Esophagus (tissue), 2 donors: Measurements from ENCODE around the gene PLPP1. TPM values are rescaled to one million over a fixed set of nuclear protein-coding genes. Genes with fewer than 3 reads are reported as not detected.

Experiments used
- H3K27ac ChIP-seq, 2 donors: one replicate each; pipeline ENCODE4 v1.5.1; 2013; ENCODE audit warnings: low read depth in 2 of 2, mild to moderate bottlenecking in 2 of 2, inconsistent platforms in 1 of 2, low read length in 1 of 2, moderate library complexity in 1 of 2
- H3K27me3 ChIP-seq, 2 donors: one replicate each; pipeline ENCODE4 v1.6.1; 2013; ENCODE audit warnings: low read length in 2 of 2, control low read depth in 1 of 2, mild to moderate bottlenecking in 1 of 2; ENCODE audit not compliant: insufficient read depth in 2 of 2, control insufficient read depth in 1 of 2
- H3K36me3 ChIP-seq, 2 donors: one replicate each; pipeline ENCODE4 v1.6.1; 2013; ENCODE audit warnings: low read length in 1 of 2; ENCODE audit not compliant: control insufficient read depth in 2 of 2, insufficient read depth in 2 of 2
- H3K4me1 ChIP-seq, 2 donors: one replicate each; pipeline ENCODE4 v1.6.1; 2013; ENCODE audit warnings: low read length in 1 of 2; ENCODE audit not compliant: control insufficient read depth in 2 of 2, insufficient read depth in 2 of 2
- H3K4me3 ChIP-seq, 2 donors: one replicate each; pipeline ENCODE4 v1.5.1; 2013; ENCODE audit warnings: low read length in 2 of 2, mild to moderate bottlenecking in 2 of 2, low read depth in 1 of 2, moderate library complexity in 1 of 2
- H3K9me3 ChIP-seq, 2 donors: one replicate each; pipeline ENCODE4 v1.6.1; 2013; ENCODE audit warnings: mild to moderate bottlenecking in 2 of 2, low read depth in 1 of 2, low read length in 1 of 2, moderate library complexity in 1 of 2; ENCODE audit not compliant: control insufficient read depth in 2 of 2, insufficient read depth in 1 of 2
- WGBS, 2 donors: extraction: QIAGEN DNeasy Blood & Tissue Kit; methylation state at CpG; one replicate each; pipeline ENCODE4 v1.1.7; 2013; 5-methylcytosine and 5-hydroxymethylcytosine counted together
- polyA plus RNA-seq, 2 donors: library from polyadenylated mRNA; stranded (reverse); fragments of 200-250 nt; gene quantifications; one replicate each; pipeline ENCODE4 v1.2.3, GENCODE V29; 2013
- donor health status: healthy with polysubstance abuse.
- donor health status: Bipolar disorder and iron deficiency.

The PLPP1 gene
- polyA plus RNA-seq, 2 donors: 23.3 to 27.7 TPM

- no peaks in the 10 kb centered on the region for H3K9me3 ChIP-seq
- H3K27ac ChIP-seq: no peak overlapping the region
- no peaks in the 10 kb centered on the region for H3K27me3 ChIP-seq
- H3K36me3 ChIP-seq: no peaks in the 10 kb centered on the region
- no peaks in the 10 kb centered on the region for H3K4me1 ChIP-seq
- H3K4me3 ChIP-seq: no peak overlapping the region
- WGBS, 2 donors: 91 to 95% methylated on average over 3 of the region's 3 CpGs
These were observed 89.0 kb downstream of the PLPP1 start for GRCh38 chr5:55445791-55446190.

DNA sequence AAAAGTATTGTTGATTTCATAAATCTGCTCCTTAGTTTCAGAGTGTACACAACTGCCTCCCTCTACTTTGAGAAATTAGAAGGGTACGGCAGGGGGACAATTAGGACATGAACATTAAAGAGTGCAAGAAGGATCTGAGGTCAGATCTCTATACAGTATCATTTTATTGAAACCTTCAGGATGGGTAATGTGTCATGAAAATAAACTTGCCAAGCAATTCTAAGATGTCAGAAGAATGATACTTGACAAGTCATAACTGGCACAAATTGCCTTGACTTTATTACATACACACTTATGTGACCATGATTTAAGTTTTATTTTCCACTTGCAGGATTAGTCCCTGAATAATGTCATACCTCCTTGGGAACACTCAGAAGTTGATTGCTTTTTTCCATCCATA, 92.8 kb downstream of the PLPP1 start:
- Histone ChIP-seq H3K9me3 (no peaks in the 10 kb centered on the region), H3K36me3 (no peaks in the 10 kb centered on the region), H3K4me1 (no peaks in the 10 kb centered on the region), H3K27ac (no peak overlapping the region), H3K4me3 (no peak overlapping the region), H3K27me3 (no peaks in the 10 kb centered on the region)
- WGBS, 2 donors: 50 to 97% methylated on average over 1 of the region's 1 CpG

DNA sequence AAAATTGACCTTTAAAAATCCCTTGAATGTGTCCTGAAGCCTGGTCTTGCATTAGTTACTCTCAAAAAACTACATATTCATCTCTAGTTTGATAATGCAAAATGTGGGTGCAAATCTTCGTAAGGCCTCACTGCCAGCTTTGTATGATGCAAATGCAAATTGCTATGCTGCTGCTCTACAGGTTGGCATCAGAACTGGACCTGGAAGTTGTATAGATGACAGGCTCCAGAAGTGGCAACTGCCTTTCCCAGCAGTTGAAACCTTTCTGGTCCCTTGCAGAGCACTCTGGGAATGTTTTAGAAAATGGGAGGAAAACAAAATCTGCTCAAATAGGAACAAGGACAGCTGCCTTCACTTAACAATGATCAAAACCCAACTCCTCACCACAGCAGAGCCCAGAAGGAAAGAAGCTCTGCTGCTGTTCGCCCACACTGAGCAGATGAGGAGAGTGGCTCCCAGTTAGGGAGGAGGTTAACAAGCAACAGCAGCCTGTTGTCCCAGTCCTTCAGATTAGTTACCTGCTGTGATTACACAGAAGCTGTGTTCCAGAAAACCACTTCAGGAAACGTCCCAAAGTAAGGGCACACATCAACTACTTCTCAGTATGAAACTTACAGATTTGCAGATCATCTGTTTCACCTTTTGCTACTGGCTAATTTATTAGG, 93.5 kb downstream of the PLPP1 start:
- 76 to 79% methylated on average over 3 of the region's 3 CpGs for WGBS, 2 donors
- Histone ChIP-seq H3K4me1 (no peaks in the 10 kb centered on the region), H3K27ac (no peak overlapping the region), H3K36me3 (no peaks in the 10 kb centered on the region), H3K27me3 (no peaks in the 10 kb centered on the region), H3K9me3 (no peaks in the 10 kb centered on the region), H3K4me3 (no peak overlapping the region)

GRCh38 chr5:55440188-55440646, 94.5 kb downstream of the PLPP1 start:
- 62 to 68% methylated on average over 6 of the region's 6 CpGs for WGBS, 2 donors
- peak overlapping the region; percentile 44 to 73 for H3K27ac ChIP-seq
- no peaks in the 10 kb centered on the region for H3K36me3 ChIP-seq
- no peaks in the 10 kb centered on the region for H3K27me3 ChIP-seq
- no peak overlapping the region for H3K4me3 ChIP-seq
- no peaks in the 10 kb centered on the region for H3K9me3 ChIP-seq
- H3K4me1 ChIP-seq: no peaks in the 10 kb centered on the region

DNA sequence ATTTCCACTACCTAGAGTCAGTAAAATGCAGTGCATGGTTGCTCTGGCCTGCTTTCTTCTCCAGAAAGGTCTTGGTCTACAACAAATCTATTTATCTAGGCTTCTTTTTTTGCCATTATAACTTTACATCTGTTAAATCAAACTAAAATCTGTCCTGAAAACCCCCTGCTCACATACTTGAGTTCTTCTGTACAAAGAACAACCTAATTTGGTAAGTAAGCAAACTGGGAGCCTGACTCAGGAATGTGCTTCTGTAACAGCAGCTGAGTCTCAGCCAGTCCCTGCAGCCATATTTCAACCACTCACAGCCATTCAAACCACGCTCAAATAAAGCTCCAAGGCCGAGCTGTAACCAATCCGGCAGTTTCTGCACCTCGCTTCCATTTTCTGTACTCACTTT, 95.8 kb downstream of the PLPP1 start:
- Histone ChIP-seq H3K4me3 (no peak overlapping the region), H3K36me3 (no peaks in the 10 kb centered on the region), H3K27ac (peak overlapping the region; percentile 71), H3K9me3 (no peaks in the 10 kb centered on the region), H3K27me3 (no peaks in the 10 kb centered on the region), H3K4me1 (no peaks in the 10 kb centered on the region)
- WGBS, 2 donors: 78 to 82% methylated on average over 4 of the region's 4 CpGs

DNA sequence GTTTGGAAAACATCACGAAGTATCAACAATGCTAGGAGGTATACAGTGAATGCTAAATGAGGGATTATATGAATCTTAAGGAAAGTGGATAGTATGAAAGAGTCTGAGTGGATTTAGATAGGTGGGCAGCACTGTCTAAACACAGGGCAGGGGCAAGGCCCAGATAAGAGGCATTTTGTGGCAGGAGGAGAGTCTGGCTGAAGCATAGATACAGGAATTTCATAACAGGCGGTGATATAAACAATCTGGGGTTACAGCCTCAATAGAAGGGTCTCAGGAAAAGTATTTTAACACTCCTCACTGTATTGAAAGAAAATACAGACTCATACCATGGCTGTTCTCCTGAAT, 96.9 kb downstream of the PLPP1 start:
- Histone ChIP-seq H3K36me3 (no peaks in the 10 kb centered on the region), H3K4me1 (no peaks in the 10 kb centered on the region), H3K9me3 (no peaks in the 10 kb centered on the region), H3K27me3 (no peaks in the 10 kb centered on the region), H3K27ac (peak overlapping the region; percentile 71 to 91), H3K4me3 (no peak overlapping the region)
- 74 to 81% methylated on average over 2 of the region's 2 CpGs for WGBS, 2 donors

GRCh38 chr5:55437452-55437851, 97.3 kb downstream of the PLPP1 start:
- no peak overlapping the region for H3K4me3 ChIP-seq
- H3K4me1 ChIP-seq: no peaks in the 10 kb centered on the region
- no peaks in the 10 kb centered on the region for H3K27me3 ChIP-seq
- no peaks in the 10 kb centered on the region for H3K36me3 ChIP-seq
- H3K9me3 ChIP-seq: no peaks in the 10 kb centered on the region
- WGBS, 2 donors: 59 to 67% methylated on average over 1 of the region's 1 CpG
- peak overlapping the region; percentile 42 to 71 for H3K27ac ChIP-seq

- WGBS, 2 donors: 99 to 100% methylated on average over 4 of the region's 4 CpGs
These were observed 102.2 kb downstream of the PLPP1 start for GRCh38 chr5:55432549-55432948.

GRCh38 chr5:55429613-55430253, 105.0 kb downstream of the PLPP1 start:
- Histone ChIP-seq H3K36me3 (peaks cover 3 to 4% of the 10 kb centered on the region in 2 donors), H3K27ac (no peak overlapping the region)
- WGBS, 2 donors: 90 to 93% methylated on average over 9 of the region's 9 CpGs

More at GRCh38 chr5:55432549-55432948, 102.2 kb downstream of the PLPP1 start:
- H3K27me3 ChIP-seq: no peaks in the 10 kb centered on the region
- peaks cover 0 to 3% of the 10 kb centered on the region in 2 donors for H3K9me3 ChIP-seq
- H3K36me3 ChIP-seq: peaks cover 3 to 4% of the 10 kb centered on the region in 2 donors
- H3K4me3 ChIP-seq: no peak overlapping the region
- H3K27ac ChIP-seq: no peak overlapping the region
- peaks cover 0 to 2% of the 10 kb centered on the region in 2 donors for H3K4me1 ChIP-seq

DNA sequence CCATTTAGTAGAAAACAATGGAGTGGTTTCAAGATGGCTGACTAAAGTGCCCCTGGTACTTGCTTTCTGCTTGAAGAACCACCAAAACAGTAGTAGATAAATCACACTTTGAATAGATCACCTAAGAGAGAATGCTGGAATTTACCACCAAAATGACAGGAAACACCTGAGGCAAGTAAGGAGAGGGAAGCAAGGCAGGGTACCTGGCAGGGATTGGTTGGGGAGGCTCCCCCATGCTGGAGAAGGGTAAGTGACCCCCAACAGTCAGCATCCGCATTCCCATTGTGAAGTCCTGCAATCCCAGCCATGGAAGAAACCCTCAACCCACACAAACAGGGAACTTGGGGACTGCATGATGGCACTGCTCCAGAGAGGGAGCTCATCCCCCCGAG, 105.5 kb downstream of the PLPP1 start:
- peaks cover 4 to 5% of the 10 kb centered on the region in 2 donors for H3K36me3 ChIP-seq
- no peak overlapping the region for H3K27ac ChIP-seq
- no peaks in the 10 kb centered on the region for H3K27me3 ChIP-seq
- no peak overlapping the region for H3K4me3 ChIP-seq
- H3K9me3 ChIP-seq: peaks cover 0 to 3% of the 10 kb centered on the region in 2 donors
- peaks cover 0 to 2% of the 10 kb centered on the region in 2 donors for H3K4me1 ChIP-seq
- 48 to 50% methylated on average over 2 of the region's 2 CpGs for WGBS, 2 donors

More at GRCh38 chr5:55429613-55430253, 105.0 kb downstream of the PLPP1 start:
- Histone ChIP-seq H3K9me3 (peaks cover 0 to 3% of the 10 kb centered on the region in 2 donors), H3K4me3 (no peak overlapping the region), H3K27me3 (no peaks in the 10 kb centered on the region), H3K4me1 (peaks cover 0 to 2% of the 10 kb centered on the region in 2 donors)
